HepG2 (cell line): ENCODE data around the gene RASD1.

Experiments used
- CC2D1A ChIP-seq: sonication (generic); formaldehyde crosslinking; IDR thresholded peaks from 2 replicates; pipeline ENCODE4 v1.8.1; 2023; ENCODE audit warnings: mild to moderate bottlenecking, missing genetic modification reagents
- FOSL1 ChIP-seq: sonication (generic); formaldehyde crosslinking; IDR thresholded peaks from 2 replicates; pipeline ENCODE4 v1.9.0; 2021; ENCODE audit warnings: missing genetic modification reagents, borderline replicate concordance
- HDAC1 ChIP-seq: sonication (generic); formaldehyde crosslinking; IDR thresholded peaks from 2 replicates; pipeline ENCODE4 v1.5.1; 2020; ENCODE audit warnings: mild to moderate bottlenecking, missing genetic modification reagents
- MEIS1 ChIP-seq: sonication (generic); formaldehyde crosslinking; IDR thresholded peaks from 2 replicates; pipeline ENCODE4 v1.9.0; 2021; ENCODE audit warnings: mild to moderate bottlenecking, missing genetic modification reagents, moderate library complexity, borderline replicate concordance
- PHF5A ChIP-seq: IDR thresholded peaks from one replicate; pipeline ENCODE4 v1.6.1; 2018; ENCODE audit warnings: low read depth, missing genetic modification reagents; ENCODE audit not compliant: unreplicated experiment
- POLR2AphosphoS5 ChIP-seq: IDR thresholded peaks from 2 replicates; pipeline ENCODE4 v1.6.1; 2012; ENCODE audit warnings: low read depth, low read length
- ZFX ChIP-seq: sonication (generic); formaldehyde crosslinking; IDR thresholded peaks from 2 replicates; pipeline ENCODE4 v1.4.0; 2020; ENCODE audit warnings: mild to moderate bottlenecking, low read depth, missing genetic modification reagents, moderate library complexity
- TF ChIP-seq, protein P1 (sequence below): sonication (generic); formaldehyde crosslinking; IDR thresholded peaks from 2 replicates; pipeline ENCODE4 v1.5.0; 2020; ENCODE audit warnings: mild to moderate bottlenecking, missing genetic modification reagents, moderate library complexity
- TF ChIP-seq, protein P2 (sequence below), 2 experiments: sonication (generic) in 1 of 2; formaldehyde crosslinking in 1 of 2; IDR thresholded peaks; 2 replicates each; pipeline versions ENCODE4 v1.5.1 to v1.6.1; 2011 to 2020; ENCODE audit warnings: borderline replicate concordance in 1 of 2, low read depth in 1 of 2, low read length in 1 of 2, mild to moderate bottlenecking in 1 of 2, missing genetic modification reagents in 1 of 2, moderate library complexity in 1 of 2
- TF ChIP-seq, protein P3 (sequence below): sonication (generic); formaldehyde crosslinking; IDR thresholded peaks from 2 replicates; pipeline ENCODE4 v1.4.0; 2020; ENCODE audit warnings: mild to moderate bottlenecking, missing genetic modification reagents

DNA sequence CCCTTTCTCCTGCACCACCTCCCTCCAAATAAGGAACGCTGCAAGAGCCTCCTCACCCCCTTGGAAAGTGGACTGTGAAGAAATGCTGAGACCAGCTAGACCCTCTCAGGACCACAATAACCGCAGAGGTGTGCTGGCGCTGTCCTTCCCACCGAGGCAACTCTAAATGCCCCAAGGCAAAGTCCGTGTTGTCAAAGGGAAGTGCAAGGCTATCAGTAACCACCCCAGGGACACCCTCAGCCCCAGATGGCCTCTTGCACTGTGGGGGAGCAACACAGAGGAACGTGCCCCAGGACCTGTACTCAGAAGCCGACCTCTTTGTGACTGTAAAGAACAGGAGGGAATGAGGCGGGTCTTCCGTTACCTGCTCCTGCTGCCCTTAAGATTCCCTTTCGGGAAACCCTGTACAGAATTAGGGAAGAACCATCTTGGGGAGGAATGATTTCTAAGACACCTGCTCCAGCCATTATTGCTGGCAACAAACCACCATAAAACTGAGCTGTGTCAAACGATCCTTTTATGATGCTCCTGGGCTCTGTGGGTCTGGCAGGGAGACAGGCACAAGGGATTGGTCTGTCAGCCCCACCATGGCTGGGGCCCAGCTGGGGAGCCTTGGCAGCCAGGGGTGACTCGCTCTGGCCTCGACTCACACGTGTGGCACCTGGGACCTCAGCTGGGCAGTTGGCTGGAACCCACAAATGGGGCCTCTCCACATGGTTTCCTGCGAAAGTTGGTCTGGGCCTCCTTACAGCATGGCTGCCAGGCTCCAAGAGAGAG lies 34.0 kb downstream of the RASD1 start:
- TF ChIP-seq HDAC1 (CRISPR knock-in tag): peak; percentile 74
- TF ChIP-seq FOSL1: no peak
- TF ChIP-seq ZFX: peak; percentile 53; the same call in 1 of the 2 replicates
- TF ChIP-seq, protein P1, sequence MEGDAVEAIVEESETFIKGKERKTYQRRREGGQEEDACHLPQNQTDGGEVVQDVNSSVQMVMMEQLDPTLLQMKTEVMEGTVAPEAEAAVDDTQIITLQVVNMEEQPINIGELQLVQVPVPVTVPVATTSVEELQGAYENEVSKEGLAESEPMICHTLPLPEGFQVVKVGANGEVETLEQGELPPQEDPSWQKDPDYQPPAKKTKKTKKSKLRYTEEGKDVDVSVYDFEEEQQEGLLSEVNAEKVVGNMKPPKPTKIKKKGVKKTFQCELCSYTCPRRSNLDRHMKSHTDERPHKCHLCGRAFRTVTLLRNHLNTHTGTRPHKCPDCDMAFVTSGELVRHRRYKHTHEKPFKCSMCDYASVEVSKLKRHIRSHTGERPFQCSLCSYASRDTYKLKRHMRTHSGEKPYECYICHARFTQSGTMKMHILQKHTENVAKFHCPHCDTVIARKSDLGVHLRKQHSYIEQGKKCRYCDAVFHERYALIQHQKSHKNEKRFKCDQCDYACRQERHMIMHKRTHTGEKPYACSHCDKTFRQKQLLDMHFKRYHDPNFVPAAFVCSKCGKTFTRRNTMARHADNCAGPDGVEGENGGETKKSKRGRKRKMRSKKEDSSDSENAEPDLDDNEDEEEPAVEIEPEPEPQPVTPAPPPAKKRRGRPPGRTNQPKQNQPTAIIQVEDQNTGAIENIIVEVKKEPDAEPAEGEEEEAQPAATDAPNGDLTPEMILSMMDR (CRISPR knock-in tag): peak; percentile 51
- TF ChIP-seq POLR2AphosphoS5: peak; percentile 60; the same call in 1 of the 2 replicates
- TF ChIP-seq, protein P2, sequence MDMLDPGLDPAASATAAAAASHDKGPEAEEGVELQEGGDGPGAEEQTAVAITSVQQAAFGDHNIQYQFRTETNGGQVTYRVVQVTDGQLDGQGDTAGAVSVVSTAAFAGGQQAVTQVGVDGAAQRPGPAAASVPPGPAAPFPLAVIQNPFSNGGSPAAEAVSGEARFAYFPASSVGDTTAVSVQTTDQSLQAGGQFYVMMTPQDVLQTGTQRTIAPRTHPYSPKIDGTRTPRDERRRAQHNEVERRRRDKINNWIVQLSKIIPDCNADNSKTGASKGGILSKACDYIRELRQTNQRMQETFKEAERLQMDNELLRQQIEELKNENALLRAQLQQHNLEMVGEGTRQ (IDR thresholded peaks at IDR 0.05; ENCODE audit: low read depth, low read length): no peak
- TF ChIP-seq, protein P2 (CRISPR knock-in tag; IDR thresholded peaks at IDR 0.05; ENCODE audit: borderline replicate concordance): no peak
- TF ChIP-seq MEIS1: no peak
- TF ChIP-seq, protein P3, sequence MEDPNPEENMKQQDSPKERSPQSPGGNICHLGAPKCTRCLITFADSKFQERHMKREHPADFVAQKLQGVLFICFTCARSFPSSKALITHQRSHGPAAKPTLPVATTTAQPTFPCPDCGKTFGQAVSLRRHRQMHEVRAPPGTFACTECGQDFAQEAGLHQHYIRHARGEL (CRISPR knock-in tag): 0 out of 2 replicates have a peak, but pooled peaks have one; percentile 19
- TF ChIP-seq CC2D1A (CRISPR knock-in tag): no peak
- TF ChIP-seq PHF5A (CRISPR knock-in tag): no peak
